HL-60/S4 treated with phorbol 12-myristate 13-acetate at 8.2 ng/mL for 4 days and 3 days (cell line): ENCODE results near the gene LY6G5B.

Experiments used
- in situ Hi-C: fragments of 300-500 bp; cut with MboI; formaldehyde crosslinking; loops from 2 replicates; pipeline ENCODE4 v1.15.0; 2022; ENCODE audit warnings: low sequenced_read_pairs

The LY6G5B gene

GRCh38 chr6:31661262-31662123 lies 8.3 kb upstream of the LY6G5B start:
- in situ Hi-C loops = loop anchor here (25.0 kb wide), 1 partner anchor 301 kb away; the partner anchor contains the start of genes DXO, NELFE and SKIC2

GRCh38 chr6:31662124-31662723 lies 7.6 kb upstream of the LY6G5B start:
- in situ Hi-C loops = loop anchor here (25.0 kb wide), 1 partner anchor 300 kb away; the partner anchor contains the start of genes DXO, NELFE and SKIC2

- in situ Hi-C loops = loop anchor here (25.0 kb wide), 1 partner anchor 299 kb away; the partner anchor contains the start of genes DXO, NELFE and SKIC2
Measured at GRCh38 chr6:31663126-31663960, 6.4 kb upstream of the LY6G5B start.

- in situ Hi-C loops = loop anchor here (25.0 kb wide), 1 partner anchor 298 kb away; the partner anchor contains the start of genes DXO, NELFE and SKIC2
Measured at GRCh38 chr6:31663961-31664789, 5.6 kb upstream of the LY6G5B start.

- in situ Hi-C loops = loop anchor here (25.0 kb wide), 1 partner anchor 297 kb away; the partner anchor contains the start of genes DXO, NELFE and SKIC2
Measured at GRCh38 chr6:31664790-31665500, 4.8 kb upstream of the LY6G5B start, which contains the start of gene GPANK1. GPANK1 (minus strand) TSS chr6:31664997; CDS start chr6:31664478, 519 bp downstream.

GRCh38 chr6:31665501-31666336 lies 4.1 kb upstream of the LY6G5B start, which contains the start of gene CSNK2B:
CSNK2B (plus strand) TSS chr6:31666080; CDS start chr6:31666832, 752 bp downstream.
- in situ Hi-C loops = loop anchor here (25.0 kb wide), 1 partner anchor 297 kb away; the partner anchor contains the start of genes DXO, NELFE and SKIC2

GRCh38 chr6:31666337-31666965 lies 3.3 kb upstream of the LY6G5B start:
- in situ Hi-C loops = loop anchor here (25.0 kb wide), 1 partner anchor 296 kb away; the partner anchor contains the start of genes DXO, NELFE and SKIC2

- in situ Hi-C loops = no loop called here
Measured at GRCh38 chr6:31676322-31676903, 6.6 kb downstream of the LY6G5B start.

- in situ Hi-C loops = no loop called here
Measured at GRCh38 chr6:31676904-31677303, 7.1 kb downstream of the LY6G5B start.

GRCh38 chr6:31677955-31678354 lies 8.2 kb downstream of the LY6G5B start:
- in situ Hi-C loops = no loop called here

- in situ Hi-C loops = loop anchor here (10.0 kb wide), 1 partner anchor 84 kb away; the partner anchor contains the start of gene SAPCD1
Measured at GRCh38 chr6:31680226-31681134, 10.7 kb downstream of the LY6G5B start, which contains the start of gene LY6G5C. LY6G5C (minus strand) TSS chr6:31681067; CDS start chr6:31680373, 694 bp downstream.

- in situ Hi-C loops = loop anchor here (10.0 kb wide), 1 partner anchor 84 kb away; the partner anchor contains the start of gene SAPCD1
Measured at GRCh38 chr6:31681135-31681671, 11.4 kb downstream of the LY6G5B start.

- in situ Hi-C loops = loop anchor here (10.0 kb wide), 1 partner anchor 81 kb away; the partner anchor contains the start of gene SAPCD1
Measured at GRCh38 chr6:31683591-31683990, 13.8 kb downstream of the LY6G5B start.

- in situ Hi-C loops = loop anchor here (10.0 kb wide), 1 partner anchor 78 kb away; the partner anchor contains the start of gene SAPCD1
Measured at GRCh38 chr6:31686483-31686882, 16.7 kb downstream of the LY6G5B start.

GRCh38 chr6:31687321-31687720 lies 17.5 kb downstream of the LY6G5B start:
- in situ Hi-C loops = loop anchor here (10.0 kb wide), 1 partner anchor 77 kb away; the partner anchor contains the start of gene SAPCD1
